Stimulated activated naive B cell treated with anti-CD40 and anti-IgM and Interleukin-4, amounts not matched to agents 10 μg/mL and 1 μg/mL and 100 μg/mL, for 72 hours (primary cell): ENCODE measurements around the gene CCDC187.

Experiments used
- ATAC-seq, 2 donors: fragments of 150-1000 bp; cut with Tn5 transposase; replicated peaks; 2 replicates each; pipeline ENCODE4 v1.10.0; 2021; ENCODE audit warnings: moderate library complexity in 1 of 2
- DNase-seq: peaks from one replicate; pipeline ENCODE4 v3.0.0; 2021
- H3K27ac Mint-ChIP-seq: one replicate; pipeline ENCODE4 v1.8.0; 2022; ENCODE audit warnings: mild to moderate bottlenecking, mixed read lengths
- H3K27me3 Mint-ChIP-seq, 2 donors: one replicate each; pipeline ENCODE4 v1.8.0; 2022; ENCODE audit warnings: mixed read lengths in 2 of 2
- H3K36me3 Mint-ChIP-seq, 2 donors: one replicate each; pipeline ENCODE4 v1.8.0; 2022; ENCODE audit warnings: mixed read lengths in 2 of 2, mild to moderate bottlenecking in 1 of 2
- H3K4me1 Mint-ChIP-seq, 2 donors: one replicate each; pipeline ENCODE4 v1.8.0; 2022; ENCODE audit warnings: mixed read lengths in 2 of 2, mild to moderate bottlenecking in 1 of 2
- H3K4me3 Mint-ChIP-seq, 2 donors: one replicate each; pipeline ENCODE4 v1.8.0; 2022; ENCODE audit warnings: mild to moderate bottlenecking in 2 of 2, mixed read lengths in 2 of 2, moderate library complexity in 1 of 2
- H3K9me3 Mint-ChIP-seq, 2 donors: one replicate each; pipeline ENCODE4 v1.8.0; 2022; ENCODE audit warnings: mixed read lengths in 2 of 2, mild to moderate bottlenecking in 1 of 2

Gene CCDC187

GRCh38 chr9:136218673-136219072, 85.2 kb downstream of the CCDC187 start:
- H3K27ac Mint-ChIP-seq: no peak overlapping the region
- DNase-seq: no peak
- no peak overlapping the region for H3K4me3 Mint-ChIP-seq
- peaks cover 58 to 73% of the 10 kb centered on the region in 2 donors for H3K36me3 Mint-ChIP-seq
- peaks cover 3 to 21% of the 10 kb centered on the region in 2 donors for H3K4me1 Mint-ChIP-seq
- H3K9me3 Mint-ChIP-seq: no peaks in the 10 kb centered on the region
- H3K27me3 Mint-ChIP-seq: no peaks in the 10 kb centered on the region
- ATAC-seq: no peak

GRCh38 chr9:136218271-136218670, 85.6 kb downstream of the CCDC187 start:
- no peak for ATAC-seq
- no peaks in the 10 kb centered on the region for H3K27me3 Mint-ChIP-seq
- H3K36me3 Mint-ChIP-seq: peaks cover 55 to 72% of the 10 kb centered on the region in 2 donors
- no peak for DNase-seq
- no peak overlapping the region for H3K4me3 Mint-ChIP-seq
- H3K4me1 Mint-ChIP-seq: peaks cover 3 to 21% of the 10 kb centered on the region in 2 donors
- no peak overlapping the region for H3K27ac Mint-ChIP-seq
- H3K9me3 Mint-ChIP-seq: no peaks in the 10 kb centered on the region

GRCh38 chr9:136216541-136217244, 87.2 kb downstream of the CCDC187 start:
- H3K36me3 Mint-ChIP-seq: peaks cover 51 to 71% of the 10 kb centered on the region in 2 donors
- no peaks in the 10 kb centered on the region for H3K9me3 Mint-ChIP-seq
- H3K4me1 Mint-ChIP-seq: peaks cover 7 to 23% of the 10 kb centered on the region in 2 donors
- ATAC-seq: no peak
- no peaks in the 10 kb centered on the region for H3K27me3 Mint-ChIP-seq
- no peak for DNase-seq
- H3K27ac Mint-ChIP-seq: no peak overlapping the region
- no peak overlapping the region for H3K4me3 Mint-ChIP-seq

GRCh38 chr9:136213733-136214132, 90.2 kb downstream of the CCDC187 start:
- Mint-ChIP-seq H3K27me3 (no peaks in the 10 kb centered on the region), H3K27ac (no peak overlapping the region), H3K4me3 (no peak overlapping the region), H3K4me1 (peaks cover 7 to 14% of the 10 kb centered on the region in 2 donors), H3K36me3 (peaks cover 55 to 64% of the 10 kb centered on the region in 2 donors), H3K9me3 (no peaks in the 10 kb centered on the region)
- DNase-seq (no peak), ATAC-seq (no peak)

- Mint-ChIP-seq H3K27me3 (no peaks in the 10 kb centered on the region), H3K4me3 (no peak overlapping the region), H3K4me1 (peaks cover 7 to 14% of the 10 kb centered on the region in 2 donors), H3K36me3 (peaks cover 56 to 68% of the 10 kb centered on the region in 2 donors), H3K27ac (peak overlapping the region; percentile 59), H3K9me3 (no peaks in the 10 kb centered on the region)
- DNase-seq (no peak), ATAC-seq (no peak)
Observed at GRCh38 chr9:136212345-136212950, 91.4 kb downstream of the CCDC187 start.

- H3K4me1 Mint-ChIP-seq: peaks cover 10 to 19% of the 10 kb centered on the region in 2 donors
- H3K36me3 Mint-ChIP-seq: peaks cover 63 to 75% of the 10 kb centered on the region in 2 donors
- ATAC-seq: no peak
Observed at GRCh38 chr9:136211441-136212344, 92.2 kb downstream of the CCDC187 start.

GRCh38 chr9:136211006-136211405, 92.9 kb downstream of the CCDC187 start:
- no peaks in the 10 kb centered on the region for H3K9me3 Mint-ChIP-seq
- peaks cover 67 to 79% of the 10 kb centered on the region in 2 donors for H3K36me3 Mint-ChIP-seq
- DNase-seq (no peak), ATAC-seq (no peak)
- no peaks in the 10 kb centered on the region for H3K27me3 Mint-ChIP-seq
- H3K27ac Mint-ChIP-seq: peak overlapping the region; percentile 47
- peaks cover 11 to 21% of the 10 kb centered on the region in 2 donors for H3K4me1 Mint-ChIP-seq
- no peak overlapping the region for H3K4me3 Mint-ChIP-seq

More at GRCh38 chr9:136211441-136212344, 92.2 kb downstream of the CCDC187 start:
- no peak for DNase-seq
- Mint-ChIP-seq H3K4me3 (no peak overlapping the region), H3K27me3 (no peaks in the 10 kb centered on the region), H3K9me3 (no peaks in the 10 kb centered on the region), H3K27ac (peak overlapping the region; percentile 17)

- Mint-ChIP-seq H3K27ac (no peak overlapping the region), H3K4me1 (peaks cover 14 to 23% of the 10 kb centered on the region in 2 donors)
- no peak for DNase-seq
Observed at GRCh38 chr9:136210276-136210675, 93.6 kb downstream of the CCDC187 start.

GRCh38 chr9:136209786-136210185, 94.1 kb downstream of the CCDC187 start:
- H3K9me3 Mint-ChIP-seq: no peaks in the 10 kb centered on the region
- DNase-seq (no peak), ATAC-seq (no peak)
- peaks cover 57 to 73% of the 10 kb centered on the region in 2 donors for H3K36me3 Mint-ChIP-seq
- peaks cover 0 to 7% of the 10 kb centered on the region in 2 donors for H3K27me3 Mint-ChIP-seq
- H3K4me3 Mint-ChIP-seq: no peak overlapping the region
- peaks cover 12 to 28% of the 10 kb centered on the region in 2 donors for H3K4me1 Mint-ChIP-seq
- no peak overlapping the region for H3K27ac Mint-ChIP-seq

More at GRCh38 chr9:136210276-136210675, 93.6 kb downstream of the CCDC187 start:
- peaks cover 0 to 2% of the 10 kb centered on the region in 2 donors for H3K27me3 Mint-ChIP-seq
- H3K4me3 Mint-ChIP-seq: no peak overlapping the region
- H3K9me3 Mint-ChIP-seq: no peaks in the 10 kb centered on the region
- peaks cover 60 to 78% of the 10 kb centered on the region in 2 donors for H3K36me3 Mint-ChIP-seq
- no peak for ATAC-seq

- Mint-ChIP-seq H3K4me3 (no peak overlapping the region), H3K4me1 (peaks cover 13 to 31% of the 10 kb centered on the region in 2 donors), H3K36me3 (peaks cover 53 to 67% of the 10 kb centered on the region in 2 donors), H3K27me3 (peaks cover under 1 to 12% of the 10 kb centered on the region in 2 donors), H3K27ac (no peak overlapping the region), H3K9me3 (no peaks in the 10 kb centered on the region)
- ATAC-seq (no peak), DNase-seq (no peak)
Observed at GRCh38 chr9:136209232-136209631, 94.7 kb downstream of the CCDC187 start.

GRCh38 chr9:136208675-136209074, 95.2 kb downstream of the CCDC187 start:
- H3K27ac Mint-ChIP-seq: no peak overlapping the region
- peaks cover 5 to 18% of the 10 kb centered on the region in 2 donors for H3K27me3 Mint-ChIP-seq
- DNase-seq: no peak
- no peak overlapping the region for H3K4me3 Mint-ChIP-seq
- H3K36me3 Mint-ChIP-seq: peaks cover 53 to 62% of the 10 kb centered on the region in 2 donors
- no peak for ATAC-seq
- peaks cover 16 to 34% of the 10 kb centered on the region in 2 donors for H3K4me1 Mint-ChIP-seq
- no peaks in the 10 kb centered on the region for H3K9me3 Mint-ChIP-seq

- Mint-ChIP-seq H3K4me1 (peaks cover 21 to 37% of the 10 kb centered on the region in 2 donors), H3K9me3 (no peaks in the 10 kb centered on the region), H3K36me3 (peaks cover 47 to 54% of the 10 kb centered on the region in 2 donors), H3K4me3 (no peak overlapping the region), H3K27me3 (peaks cover 11 to 27% of the 10 kb centered on the region in 2 donors), H3K27ac (peak overlapping the region; percentile 37)
- DNase-seq: no peak
- ATAC-seq: no peak
Observed at GRCh38 chr9:136207616-136208015, 96.3 kb downstream of the CCDC187 start.

GRCh38 chr9:136206602-136207275, 97.2 kb downstream of the CCDC187 start:
- no peak overlapping the region for H3K4me3 Mint-ChIP-seq
- H3K27ac Mint-ChIP-seq: no peak overlapping the region
- H3K27me3 Mint-ChIP-seq: peaks cover 15 to 34% of the 10 kb centered on the region in 2 donors
- DNase-seq (no peak), ATAC-seq (no peak)
- no peaks in the 10 kb centered on the region for H3K9me3 Mint-ChIP-seq
- peaks cover 17 to 30% of the 10 kb centered on the region in 2 donors for H3K4me1 Mint-ChIP-seq
- peaks cover 41 to 45% of the 10 kb centered on the region in 2 donors for H3K36me3 Mint-ChIP-seq

GRCh38 chr9:136205707-136205992, 98.2 kb downstream of the CCDC187 start:
- H3K9me3 Mint-ChIP-seq: no peaks in the 10 kb centered on the region
- peaks cover 21 to 43% of the 10 kb centered on the region in 2 donors for H3K27me3 Mint-ChIP-seq
- ATAC-seq: no peak

More at GRCh38 chr9:136205707-136205992, 98.2 kb downstream of the CCDC187 start:
- peaks cover 17 to 30% of the 10 kb centered on the region in 2 donors for H3K4me1 Mint-ChIP-seq
- DNase-seq: no peak
- H3K4me3 Mint-ChIP-seq: no peak overlapping the region
- no peak overlapping the region for H3K27ac Mint-ChIP-seq
- peaks cover 35 to 43% of the 10 kb centered on the region in 2 donors for H3K36me3 Mint-ChIP-seq
